Measurements from ENCODE around the gene NDRG2. TPM values are rescaled to one million over a fixed set of nuclear protein-coding genes. Genes with fewer than 3 reads are reported as not detected.
A peak's percentile ranks its signal among the peaks of the same experiment; 100 is the strongest.

Gene NDRG2
- total and polyA plus RNA-seq, 9 of the 15 experiments (the other 6 are each of a cell fraction or from before 2014, with no cell fraction given), result 10.1 to 105 (median 41.0) TPM

DNA sequence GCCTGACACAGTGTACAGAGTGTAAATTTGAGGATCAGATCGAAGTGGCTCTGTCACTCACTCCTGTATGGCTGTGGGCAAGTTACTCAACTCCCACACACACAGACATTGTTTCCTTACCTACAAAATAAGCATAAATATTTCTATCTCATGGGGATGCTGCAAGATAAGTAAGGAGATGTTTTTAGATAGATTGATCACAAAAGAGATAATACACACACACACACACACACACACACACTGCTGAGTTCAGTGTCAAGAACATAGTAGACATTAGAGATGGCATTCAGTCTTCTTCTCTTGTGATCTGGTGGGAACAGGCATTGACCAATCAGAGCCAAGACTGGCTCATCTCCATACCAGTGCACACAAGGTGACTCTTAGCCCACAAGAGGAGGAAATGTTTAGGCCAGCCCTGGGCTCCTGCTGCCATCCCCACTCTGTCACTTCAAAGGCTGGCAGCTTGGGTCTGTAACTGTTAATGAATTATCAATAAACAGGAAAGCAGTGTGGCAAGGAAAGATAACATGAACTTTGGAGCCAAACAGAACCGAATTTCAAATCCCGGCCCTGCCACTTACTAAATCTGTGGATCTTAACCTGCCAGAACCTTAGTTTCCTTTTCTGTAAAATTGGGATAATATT, 29.4 kb upstream of the NDRG2 start:
- peak; percentile 40 for TF ChIP-seq NFYB (IDR thresholded peaks at IDR 0.05; ENCODE audit: extremely low read depth, insufficient read length)
- TF ChIP-seq, protein P1, sequence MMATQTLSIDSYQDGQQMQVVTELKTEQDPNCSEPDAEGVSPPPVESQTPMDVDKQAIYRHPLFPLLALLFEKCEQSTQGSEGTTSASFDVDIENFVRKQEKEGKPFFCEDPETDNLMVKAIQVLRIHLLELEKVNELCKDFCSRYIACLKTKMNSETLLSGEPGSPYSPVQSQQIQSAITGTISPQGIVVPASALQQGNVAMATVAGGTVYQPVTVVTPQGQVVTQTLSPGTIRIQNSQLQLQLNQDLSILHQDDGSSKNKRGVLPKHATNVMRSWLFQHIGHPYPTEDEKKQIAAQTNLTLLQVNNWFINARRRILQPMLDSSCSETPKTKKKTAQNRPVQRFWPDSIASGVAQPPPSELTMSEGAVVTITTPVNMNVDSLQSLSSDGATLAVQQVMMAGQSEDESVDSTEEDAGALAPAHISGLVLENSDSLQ (IDR thresholded peaks at IDR 0.05), result no peak
- no peak overlapping the region for H3K4me2 ChIP-seq (ENCODE audit: insufficient read depth, low read length)
- no TSS peak for BruUV-seq (replicated peaks)
- H3K27me3 ChIP-seq (ENCODE audit: control insufficient read depth in 2 of 2, insufficient read depth in 2 of 2, low read length in 2 of 2), result no peaks in the 10 kb centered on the region
- H3K9ac ChIP-seq (ENCODE audit: insufficient read depth in 1 of 2, low read depth in 2 of 2, low read length in 2 of 2), result no peak overlapping the region
- H3K9me3 ChIP-seq (replicated peaks; ENCODE audit: control insufficient read depth, insufficient read depth, low read depth, low read length), result no peaks in the 10 kb centered on the region
- H4K20me1 ChIP-seq (replicated peaks; ENCODE audit: control insufficient read depth, insufficient read depth, low read length), result no peaks in the 10 kb centered on the region
- DNase-seq (ENCODE audit: extremely low read depth in 1 of 4, low spot score in 3 of 4) (no peak), FAIRE-seq (no peak), ATAC-seq (no peak; the same call in 2 of the 3 replicates)
- no peak overlapping the region for H3K27ac ChIP-seq (ENCODE audit: extremely low read depth, low read depth, low read length)
- H3K4me3 ChIP-seq, result no peak overlapping the region
- no peaks in the 10 kb centered on the region; a peak in 1 of 5 replicates for H3K4me1 ChIP-seq (replicated peaks in 1 of 2; ENCODE audit: control insufficient read depth in 2 of 2, insufficient read depth in 2 of 2, low read length in 2 of 2)
- no peaks in the 10 kb centered on the region for H3K79me2 ChIP-seq (ENCODE audit: control insufficient read depth, insufficient read depth, low read length)
- intact Hi-C loops (cut with micrococcal nuclease) (no loop called here), in situ Hi-C loops (cut with MboI) (no loop called here)
- 32% methylated on average over 3 of the region's 3 CpGs for WGBS (ENCODE audit: insufficient coverage, low coverage, missing lambda C conversion rate)
- H3K36me3 ChIP-seq (ENCODE audit: control insufficient read depth, insufficient read depth, low read length), result no peaks in the 10 kb centered on the region
- H2AFZ ChIP-seq (ENCODE audit: low read depth, low read length), result no peak overlapping the region
- POLR2A ChIA-PET, result no interaction called here
- CTCF ChIA-PET (ENCODE audit: low intra/inter-chr PET ratio), result no interaction called here
- no peaks in the 10 kb centered on the region for H3K9me1 ChIP-seq (ENCODE audit: control insufficient read depth, insufficient read depth, low read length)

Measured in K562 (cell line).